ENCODE measurements around the gene MAN1C1. TPM values are rescaled to one million over a fixed set of nuclear protein-coding genes. Genes with fewer than 3 reads are reported as not detected.

Gene MAN1C1
- total and polyA plus RNA-seq, 8 donors: 2.1 to 9.2 (median 4.0) TPM

DNA sequence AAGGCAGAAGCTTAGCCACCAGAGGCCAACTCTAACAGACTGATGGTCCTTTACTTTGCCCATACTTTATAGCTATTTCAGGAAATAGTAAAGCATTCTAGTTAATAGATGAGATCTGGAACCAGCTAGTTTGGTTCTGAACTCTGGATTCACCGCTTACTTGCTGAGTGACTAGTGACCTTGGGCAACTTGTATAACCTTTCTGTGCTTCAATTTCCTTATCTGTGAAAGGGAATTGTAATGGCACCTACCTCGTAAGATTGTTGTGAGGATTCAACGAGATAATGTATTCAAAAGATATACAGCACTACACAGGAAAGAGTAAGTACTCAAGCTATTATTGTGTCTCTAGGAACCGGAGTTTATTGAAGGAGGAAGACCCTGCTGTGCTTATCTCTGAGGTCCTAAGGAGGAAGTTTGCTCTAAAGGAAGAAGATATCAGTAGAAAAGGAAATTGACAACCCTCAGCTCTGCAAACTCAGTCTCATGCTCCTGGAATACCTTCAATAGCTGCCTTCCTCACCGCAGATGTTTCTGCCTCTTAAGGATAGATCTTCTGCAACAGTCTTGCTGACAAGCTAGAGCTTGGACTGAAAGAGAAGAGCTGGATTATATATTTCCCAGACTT is 215.1 kb downstream of the MAN1C1 start:
- intact Hi-C loops (cut with DNase I): loop anchor here (10.0 kb wide), 2 partner anchors 163 to 173 kb away; partner anchors contain the start of gene PAFAH2 (in 1 of the 3)
- peaks cover 0 to 18% (median 6%) of the 10 kb centered on the region in 3 donors for H3K4me1 ChIP-seq
- 30 to 33% methylated on average over 5 of the region's 5 CpGs for WGBS, 2 donors
- TF ChIP-seq, protein P1, sequence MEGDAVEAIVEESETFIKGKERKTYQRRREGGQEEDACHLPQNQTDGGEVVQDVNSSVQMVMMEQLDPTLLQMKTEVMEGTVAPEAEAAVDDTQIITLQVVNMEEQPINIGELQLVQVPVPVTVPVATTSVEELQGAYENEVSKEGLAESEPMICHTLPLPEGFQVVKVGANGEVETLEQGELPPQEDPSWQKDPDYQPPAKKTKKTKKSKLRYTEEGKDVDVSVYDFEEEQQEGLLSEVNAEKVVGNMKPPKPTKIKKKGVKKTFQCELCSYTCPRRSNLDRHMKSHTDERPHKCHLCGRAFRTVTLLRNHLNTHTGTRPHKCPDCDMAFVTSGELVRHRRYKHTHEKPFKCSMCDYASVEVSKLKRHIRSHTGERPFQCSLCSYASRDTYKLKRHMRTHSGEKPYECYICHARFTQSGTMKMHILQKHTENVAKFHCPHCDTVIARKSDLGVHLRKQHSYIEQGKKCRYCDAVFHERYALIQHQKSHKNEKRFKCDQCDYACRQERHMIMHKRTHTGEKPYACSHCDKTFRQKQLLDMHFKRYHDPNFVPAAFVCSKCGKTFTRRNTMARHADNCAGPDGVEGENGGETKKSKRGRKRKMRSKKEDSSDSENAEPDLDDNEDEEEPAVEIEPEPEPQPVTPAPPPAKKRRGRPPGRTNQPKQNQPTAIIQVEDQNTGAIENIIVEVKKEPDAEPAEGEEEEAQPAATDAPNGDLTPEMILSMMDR (IDR thresholded peaks at IDR 0.05): no peak
- DNase-seq (no peak), ATAC-seq (peak in 1 of 4 donors; percentile 11), FAIRE-seq (no peak)
- H3K9me3 ChIP-seq: no peaks in the 10 kb centered on the region
- H3K27ac ChIP-seq: peak overlapping the region in 2 of 4 donors; percentile 2 to 24
- H3K4me3 ChIP-seq: no peak overlapping the region
- H3K27me3 ChIP-seq: no peaks in the 10 kb centered on the region
- H3K36me3 ChIP-seq: peaks cover 4 to 38% (median 26%) of the 10 kb centered on the region in 3 donors

DNA sequence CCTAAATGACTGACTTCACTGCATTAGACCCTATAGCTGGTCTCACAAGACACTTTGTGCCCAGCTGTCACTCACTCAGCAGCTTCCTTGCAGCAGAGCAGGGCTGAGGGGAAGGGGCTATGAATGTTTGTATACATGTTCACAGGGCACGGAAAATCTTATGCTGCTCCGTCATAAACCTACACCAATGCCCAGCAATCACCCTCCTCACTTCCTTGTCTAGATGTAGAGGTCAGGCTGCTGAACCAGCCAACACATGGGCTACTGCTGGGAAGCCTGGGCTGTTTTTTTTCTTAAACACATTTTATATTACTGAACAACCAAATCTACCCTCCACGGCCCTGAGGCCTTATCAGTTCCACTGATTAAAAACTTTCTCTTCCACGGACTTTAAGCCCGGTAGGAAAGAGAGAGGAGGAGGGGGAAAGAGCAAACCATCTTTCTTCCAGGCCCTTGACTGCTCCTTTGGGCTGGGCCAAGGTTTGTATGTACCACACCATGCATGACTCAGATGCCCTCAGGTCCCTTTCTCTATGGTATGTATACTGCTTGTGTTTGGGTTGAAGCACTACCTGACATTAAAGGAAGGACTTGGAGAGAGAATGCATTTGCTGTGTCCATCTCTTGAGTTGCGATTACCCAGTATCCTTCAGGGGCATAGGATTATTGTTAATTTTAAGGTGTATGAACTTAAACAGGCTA is 215.9 kb downstream of the MAN1C1 start:
- FAIRE-seq (no peak), ATAC-seq (peak in 2 of 4 donors; percentile 29 to 46), DNase-seq (no peak)
- TF ChIP-seq, protein P1 (IDR thresholded peaks at IDR 0.05): no peak
- intact Hi-C loops (cut with DNase I): loop anchor here (10.0 kb wide), 2 partner anchors 162 to 172 kb away; partner anchors contain the start of gene PAFAH2 (in 1 of the 3)
- Histone ChIP-seq H3K9me3 (no peaks in the 10 kb centered on the region), H3K4me1 (peaks cover 0 to 26% (median 6%) of the 10 kb centered on the region in 3 donors), H3K4me3 (no peak overlapping the region), H3K36me3 (peaks cover 4 to 31% (median 21%) of the 10 kb centered on the region in 3 donors), H3K27me3 (no peaks in the 10 kb centered on the region), H3K27ac (peak overlapping the region in 2 of 4 donors; percentile 2 to 24)
- 42 to 62% methylated on average over 6 of the region's 6 CpGs for WGBS, 2 donors

DNA sequence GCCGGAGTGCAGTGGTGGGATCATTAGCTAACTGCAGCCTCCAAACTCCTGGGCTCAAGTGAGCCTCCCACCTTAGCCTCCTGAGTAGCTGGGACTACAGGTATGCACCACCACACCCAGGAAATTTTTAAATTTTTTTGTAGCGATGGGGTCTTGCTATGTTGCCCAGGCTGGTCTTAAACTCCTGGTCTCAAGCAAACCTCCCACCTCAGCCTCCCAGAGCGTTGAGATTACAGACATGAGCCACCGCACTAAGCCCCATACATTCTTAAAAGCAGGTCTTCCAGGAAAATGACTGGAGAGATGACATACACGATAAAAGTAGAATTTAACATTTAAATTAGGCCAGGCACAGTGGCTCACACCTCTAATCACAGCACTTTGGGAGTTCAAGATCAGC is 216.6 kb downstream of the MAN1C1 start:
- DNase-seq (no peak), FAIRE-seq (no peak), ATAC-seq (no peak)
- H3K36me3 ChIP-seq: peaks cover 4 to 30% (median 18%) of the 10 kb centered on the region in 3 donors
- WGBS, 2 donors: 94 to 95% methylated on average over 5 of the region's 5 CpGs
- H3K27ac ChIP-seq: no peak overlapping the region
- no peak overlapping the region for H3K4me3 ChIP-seq
- peaks cover 0 to 29% (median 6%) of the 10 kb centered on the region in 3 donors for H3K4me1 ChIP-seq
- no peaks in the 10 kb centered on the region for H3K9me3 ChIP-seq
- intact Hi-C loops (cut with DNase I): loop anchor here (10.0 kb wide), 2 partner anchors 162 to 172 kb away; partner anchors contain the start of gene PAFAH2 (in 1 of the 3)
- TF ChIP-seq, protein P1 (IDR thresholded peaks at IDR 0.05): no peak
- H3K27me3 ChIP-seq: no peaks in the 10 kb centered on the region

Other genes with a start within 250 kb of the MAN1C1 start
- gene RHCE, start 196.0 kb upstream of the MAN1C1 start, total RNA-seq: under 1 TPM; 0.24 to 0.90 (median 0.49) TPM
- under 1 TPM; 0.23 to 0.53 TPM for gene RHCE, start 196.0 kb upstream of the MAN1C1 start, polyA plus RNA-seq
- 10 to 100 TPM; 19.6 to 28.2 (median 23.9) TPM for gene MACO1, start 185.9 kb upstream of the MAN1C1 start, total RNA-seq
- 10 to 100 TPM in 1 of 2 donors, 1 to 10 TPM in 1; 8.8 to 14.4 TPM for gene MACO1, start 185.9 kb upstream of the MAN1C1 start, polyA plus RNA-seq
- gene LDLRAP1, start 73.2 kb upstream of the MAN1C1 start, total RNA-seq: 10 to 100 TPM; 21.0 to 25.9 (median 23.6) TPM
- gene LDLRAP1, start 73.2 kb upstream of the MAN1C1 start, polyA plus RNA-seq: 10 to 100 TPM; 27.1 to 71.9 TPM
- 10 to 100 TPM; 27.8 to 48.3 (median 39.5) TPM for gene SELENON, start 183.4 kb downstream of the MAN1C1 start, total RNA-seq
- 10 to 100 TPM; 29.8 to 39.3 TPM for gene SELENON, start 183.4 kb downstream of the MAN1C1 start, polyA plus RNA-seq
- 10 to 100 TPM; 24.0 to 36.0 (median 26.3) TPM for gene MTFR1L, start 203.2 kb downstream of the MAN1C1 start, total RNA-seq
- 10 to 100 TPM; 38.9 to 59.6 TPM for gene MTFR1L, start 203.2 kb downstream of the MAN1C1 start, polyA plus RNA-seq
- gene AUNIP, start 242.7 kb downstream of the MAN1C1 start, total RNA-seq: under 1 TPM in 4 of 6 donors, not detected in 2; 0.19 to 0.37 (median 0.29) TPM
- gene AUNIP, start 242.7 kb downstream of the MAN1C1 start, polyA plus RNA-seq: not detected

Measured in pancreas (tissue), 10 donors.